ENCODE data around the gene PLEKHM1.
"Not testable (repeated sequence)": the region's sequence is repeated elsewhere in the genome, so short reads cannot be mapped to it uniquely, and the experiment has no call there.

DNA sequence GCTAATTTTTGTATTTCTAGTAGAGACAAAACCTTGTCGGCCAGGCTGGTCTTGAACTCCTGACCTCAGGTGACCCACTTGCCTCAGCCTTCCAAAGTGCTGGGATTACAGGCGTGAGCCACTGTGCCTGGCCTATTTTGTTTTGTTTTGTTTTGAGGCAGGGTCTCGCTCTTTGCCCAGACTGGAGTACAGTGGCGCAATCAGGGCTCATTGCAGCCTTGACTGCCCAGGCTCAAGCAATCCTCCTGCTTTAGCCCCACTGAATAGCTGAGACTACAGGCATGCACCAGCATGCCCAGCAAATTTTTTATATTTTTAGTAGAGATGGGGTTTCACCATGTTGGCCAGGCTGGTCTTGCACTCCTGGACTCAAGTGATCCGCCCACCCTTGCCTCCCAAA is 30.1 kb downstream of the PLEKHM1 start:
- TF ChIP-seq POLR2A (IDR thresholded peaks at IDR 0.05; ENCODE audit: low read depth, low read length); EZH2 (IDR thresholded peaks at IDR 0.05; ENCODE audit: borderline replicate concordance, low read depth, low read length, severe bottlenecking); POLR2AphosphoS5 (IDR thresholded peaks at IDR 0.05; ENCODE audit: insufficient read depth, low read depth, low read length); JUN (IDR thresholded peaks at IDR 0.05; ENCODE audit: borderline replicate concordance, insufficient read depth, insufficient read length, low read depth); FOS (IDR thresholded peaks at IDR 0.05; ENCODE audit: borderline replicate concordance, insufficient read depth, low read length): not testable (repeated sequence)
- TF ChIP-seq, protein P1, sequence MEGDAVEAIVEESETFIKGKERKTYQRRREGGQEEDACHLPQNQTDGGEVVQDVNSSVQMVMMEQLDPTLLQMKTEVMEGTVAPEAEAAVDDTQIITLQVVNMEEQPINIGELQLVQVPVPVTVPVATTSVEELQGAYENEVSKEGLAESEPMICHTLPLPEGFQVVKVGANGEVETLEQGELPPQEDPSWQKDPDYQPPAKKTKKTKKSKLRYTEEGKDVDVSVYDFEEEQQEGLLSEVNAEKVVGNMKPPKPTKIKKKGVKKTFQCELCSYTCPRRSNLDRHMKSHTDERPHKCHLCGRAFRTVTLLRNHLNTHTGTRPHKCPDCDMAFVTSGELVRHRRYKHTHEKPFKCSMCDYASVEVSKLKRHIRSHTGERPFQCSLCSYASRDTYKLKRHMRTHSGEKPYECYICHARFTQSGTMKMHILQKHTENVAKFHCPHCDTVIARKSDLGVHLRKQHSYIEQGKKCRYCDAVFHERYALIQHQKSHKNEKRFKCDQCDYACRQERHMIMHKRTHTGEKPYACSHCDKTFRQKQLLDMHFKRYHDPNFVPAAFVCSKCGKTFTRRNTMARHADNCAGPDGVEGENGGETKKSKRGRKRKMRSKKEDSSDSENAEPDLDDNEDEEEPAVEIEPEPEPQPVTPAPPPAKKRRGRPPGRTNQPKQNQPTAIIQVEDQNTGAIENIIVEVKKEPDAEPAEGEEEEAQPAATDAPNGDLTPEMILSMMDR (IDR thresholded peaks at IDR 0.05; ENCODE audit: extremely low read depth in 1 of 2, insufficient read depth in 1 of 2, low read depth in 1 of 2, low read length in 2 of 2) = not testable (repeated sequence)

All from endothelial cell of umbilical vein (primary cell).